HCT116 (cell line): ENCODE results near the gene MAP3K20. TPM values are rescaled to one million over a fixed set of nuclear protein-coding genes. Genes with fewer than 3 reads are reported as not detected.

ENCODE experiments used
- ATAC-seq: fragments of 200-7000 bp; cut with Tn5 transposase; 2 replicates; pipeline ENCODE4 v1.9.1; 2020; ENCODE audit warnings: mild to moderate bottlenecking, moderate library complexity
- BruUV-seq: library from RNA; stranded (reverse); fragments of 400-500 nt; replicated peaks from 2 replicates; lab custom pipeline; 2021; lab: Mats Ljungman, UMichigan
- CTCF ChIA-PET: fragments of 300-600 bp; sonication (Branson Sonifier 250); formaldehyde crosslinking; loops from one replicate; lab custom pipeline; 2021; ENCODE audit warnings: antibody characterized with exemption; lab: Charles Lee
- POLR2A ChIA-PET: fragments of 300-600, 350-600 bp; sonication (Branson Sonifier 250); formaldehyde crosslinking; loops from one replicate; lab custom pipeline; 2021; ENCODE audit warnings: antibody characterized with exemption; lab: Charles Lee
- RAD21 ChIA-PET, 2 experiments: fragments of 300-600 bp; sonication (Branson Sonifier 250); formaldehyde crosslinking; loops; one replicate each; lab custom pipeline; 2023; ENCODE audit warnings: low total read pairs in 2 of 2; ENCODE audit not compliant: uncharacterized antibody in 2 of 2, unreplicated experiment in 2 of 2, low non-redundant PET in 1 of 2; lab: Charles Lee
- DNase-seq: peaks from one replicate; pipeline ENCODE4 v3.0.0-alpha.2; 2010; ENCODE audit warnings: low read depth, low spot score
- H2AFZ ChIP-seq: fragments of 200-600 bp; shearing (Covaris generic), sonication (generic); 2 replicates; pipeline ENCODE4 v1.6.1; 2017; ENCODE audit warnings: low read depth, mixed run types, mixed read lengths, antibody characterized with exemption, low read length; ENCODE audit not compliant: poor library complexity, severe bottlenecking
- H3K27ac ChIP-seq: 2 replicates; pipeline ENCODE4 v1.5.1; 2012; ENCODE audit warnings: low read depth, low read length
- H3K27me3 ChIP-seq: fragments of 200-600 bp; sonication (generic); 2 replicates; pipeline ENCODE4 v1.6.1; 2016; ENCODE audit warnings: mixed run types, low read length, mixed read lengths; ENCODE audit not compliant: insufficient read depth
- H3K36me3 ChIP-seq, 2 experiments: fragments of 200-500 bp in 1 of 2; fragments of 200-600 bp in 1 of 2; sonication (Bioruptor generic) in 1 of 2; sonication (generic) in 1 of 2; 2 replicates each; pipeline versions ENCODE4 v1.5.1 to v1.6.1; 2014 to 2016; ENCODE audit warnings: low read length in 2 of 2, inconsistent platforms in 1 of 2, mixed read lengths in 1 of 2, mixed run types in 1 of 2; ENCODE audit not compliant: insufficient read depth in 2 of 2, control insufficient read depth in 1 of 2
- H3K4me1 ChIP-seq, 2 experiments: fragments of 200-600 bp in 1 of 2; sonication (generic) in 1 of 2; 2 replicates each; pipeline versions ENCODE4 v1.5.1 to v1.6.1; 2012 to 2017; ENCODE audit warnings: low read length in 2 of 2, inconsistent platforms in 1 of 2, mild to moderate bottlenecking in 1 of 2, mixed read lengths in 1 of 2, mixed run types in 1 of 2, moderate library complexity in 1 of 2; ENCODE audit not compliant: insufficient read depth in 2 of 2, control insufficient read depth in 1 of 2
- H3K4me2 ChIP-seq: fragments of 200-600 bp; sonication (generic); 2 replicates; pipeline ENCODE4 v1.6.1; 2017; ENCODE audit warnings: mixed run types, low read length, mixed read lengths
- H3K4me3 ChIP-seq, 2 experiments: fragments of 200-600 bp in 1 of 2; sonication (generic) in 1 of 2; replicated peaks in 1 of 2; 2 replicates each; pipeline ENCODE4 v1.5.1; 2011 to 2016; ENCODE audit warnings: low read length in 2 of 2, control low read depth in 1 of 2, low read depth in 1 of 2, mild to moderate bottlenecking in 1 of 2, mixed read lengths in 1 of 2, mixed run types in 1 of 2
- H3K79me2 ChIP-seq: fragments of 200-600 bp; sonication (generic); 2 replicates; pipeline ENCODE4 v1.6.1; 2017; ENCODE audit warnings: mild to moderate bottlenecking, mixed run types, low read length, moderate library complexity, mixed read lengths; ENCODE audit not compliant: insufficient read depth
- H3K9ac ChIP-seq: fragments of 200-600 bp; sonication (generic); 2 replicates; pipeline ENCODE4 v1.6.1; 2016; ENCODE audit warnings: low read length, mixed read lengths
- H3K9me2 ChIP-seq: fragments of 200-600 bp; sonication (generic), shearing (Covaris generic); 2 replicates; pipeline ENCODE4 v1.6.1; 2017; ENCODE audit warnings: mixed run types, mild to moderate bottlenecking, moderate library complexity; ENCODE audit not compliant: insufficient read depth
- H3K9me3 ChIP-seq, 2 experiments: fragments of 200-500 bp in 1 of 2; fragments of 200-600 bp in 1 of 2; sonication (Bioruptor generic) in 1 of 2; sonication (generic) in 1 of 2; 2 replicates each; pipeline ENCODE4 v1.6.1; 2014 to 2017; ENCODE audit warnings: low read length in 2 of 2, mixed read lengths in 2 of 2, inconsistent platforms in 1 of 2, low read depth in 1 of 2, mild to moderate bottlenecking in 1 of 2, mixed run types in 1 of 2, moderate library complexity in 1 of 2; ENCODE audit not compliant: control insufficient read depth in 1 of 2, insufficient read depth in 1 of 2
- H4K20me1 ChIP-seq: fragments of 200-600 bp; sonication (generic), shearing (Covaris generic); 2 replicates; pipeline ENCODE4 v1.6.1; 2017; ENCODE audit warnings: mixed run types, mild to moderate bottlenecking, moderate library complexity; ENCODE audit not compliant: insufficient read depth
- CBX3 ChIP-seq: IDR thresholded peaks from 2 replicates; pipeline ENCODE4 v1.6.1; 2012; ENCODE audit warnings: low read depth
- CEBPB ChIP-seq: IDR thresholded peaks from 2 replicates; pipeline ENCODE4 v1.6.1; 2012; ENCODE audit warnings: low read depth
- EGR1 ChIP-seq: IDR thresholded peaks from 2 replicates; pipeline ENCODE4 v1.6.1; 2012; ENCODE audit warnings: low read depth
- ELF1 ChIP-seq: IDR thresholded peaks from 2 replicates; pipeline ENCODE4 v1.6.1; 2012; ENCODE audit warnings: low read depth, borderline replicate concordance
- EZH2 ChIP-seq: fragments of 200-600 bp; sonication (generic); IDR thresholded peaks from 2 replicates; pipeline ENCODE4 v1.6.1; 2017; ENCODE audit warnings: antibody characterized with exemption, mixed run types
- FOSL1 ChIP-seq: IDR thresholded peaks from 2 replicates; pipeline ENCODE4 v1.6.1; 2012; ENCODE audit warnings: low read depth
- POLR2A ChIP-seq: IDR thresholded peaks from 2 replicates; pipeline ENCODE4 v1.7.0; 2011; ENCODE audit warnings: borderline replicate concordance; ENCODE audit not compliant: insufficient read depth, insufficient read length; ENCODE audit errors: extremely low read depth
- RAD21 ChIP-seq: IDR thresholded peaks from 2 replicates; pipeline ENCODE4 v1.6.1; 2012; ENCODE audit warnings: low read depth, mild to moderate bottlenecking
- REST ChIP-seq: IDR thresholded peaks from 2 replicates; pipeline ENCODE4 v1.6.1; 2012; ENCODE audit warnings: low read depth
- SIN3A ChIP-seq: IDR thresholded peaks from 2 replicates; pipeline ENCODE4 v1.6.1; 2012; ENCODE audit warnings: low read depth
- SP1 ChIP-seq: IDR thresholded peaks from 2 replicates; pipeline ENCODE4 v1.6.1; 2012; ENCODE audit warnings: low read depth
- SRF ChIP-seq: IDR thresholded peaks from 2 replicates; pipeline ENCODE4 v1.6.1; 2012; ENCODE audit warnings: low read depth
- TCF7L2 ChIP-seq: IDR thresholded peaks from 2 replicates; pipeline ENCODE4 v1.7.0; 2011; ENCODE audit warnings: borderline replicate concordance, inconsistent platforms; ENCODE audit not compliant: insufficient read depth, insufficient read length; ENCODE audit errors: extremely low read depth
- YY1 ChIP-seq: IDR thresholded peaks from 2 replicates; pipeline ENCODE4 v1.6.1; 2011; ENCODE audit warnings: low read length, low read depth, moderate library complexity, mild to moderate bottlenecking; ENCODE audit not compliant: insufficient replicate concordance; ENCODE audit errors: extremely low read depth
- ZBTB33 ChIP-seq: IDR thresholded peaks from 2 replicates; pipeline ENCODE4 v1.6.1; 2011; ENCODE audit warnings: mild to moderate bottlenecking, low read length, moderate library complexity; ENCODE audit not compliant: insufficient replicate concordance; ENCODE audit errors: extremely low read depth
- ZFX ChIP-seq: fragments of 450-650 bp; IDR thresholded peaks from 2 replicates; pipeline ENCODE4 v1.6.1; 2017
- intact Hi-C: fragments of 100-400 bp; cut with micrococcal nuclease; formaldehyde crosslinking; loops from 2 replicates; pipeline ENCODE4 v1.10.0; 2022
- total RNA-seq: library from RNA; stranded (reverse); gene quantifications from one replicate; pipeline ENCODE4 v1.2.1, GENCODE V29; 2021; ENCODE audit not compliant: unreplicated experiment

MAP3K20 gene
- total RNA-seq, 1 experiment from 2014 or later: 40.0 TPM

GRCh38 chr2:173094731-173095130 lies 19.1 kb downstream of the MAP3K20 start:
- Histone ChIP-seq H4K20me1 (no peaks in the 10 kb centered on the region), H3K9me2 (no peaks in the 10 kb centered on the region), H3K4me2 (no peak overlapping the region), H3K36me3 (peaks cover 0 to 4% of the 10 kb centered on the region in 2 experiments; a peak in 1 of 4 replicates), H3K4me3 (no peak overlapping the region), H3K27ac (no peak overlapping the region), H3K9me3 (no peaks in the 10 kb centered on the region), H3K79me2 (peaks cover 27% of the 10 kb centered on the region; the same call in 1 of the 2 replicates), H2AFZ (no peak overlapping the region), H3K27me3 (no peaks in the 10 kb centered on the region), H3K9ac (no peak overlapping the region), H3K4me1 (no peaks in the 10 kb centered on the region)
- ChIA-PET RAD21 (no interaction called here), CTCF (no interaction called here), POLR2A (no interaction called here)
- BruUV-seq: no TSS peak
- intact Hi-C loops: no loop called here
- no peak for DNase-seq
- TF ChIP-seq CEBPB (no peak), POLR2A (no peak), RAD21 (no peak), SIN3A (no peak), SP1 (no peak), EGR1 (no peak)
- ATAC-seq: no peak

- Histone ChIP-seq H4K20me1 (no peaks in the 10 kb centered on the region), H3K36me3 (peaks cover 0 to 4% of the 10 kb centered on the region in 2 experiments; a peak in 1 of 4 replicates), H3K4me3 (no peak overlapping the region), H2AFZ (no peak overlapping the region), H3K27ac (no peak overlapping the region), H3K9me3 (no peaks in the 10 kb centered on the region), H3K4me1 (no peaks in the 10 kb centered on the region), H3K9ac (no peak overlapping the region), H3K4me2 (no peak overlapping the region), H3K27me3 (no peaks in the 10 kb centered on the region), H3K79me2 (peaks cover 23% of the 10 kb centered on the region; the same call in 1 of the 2 replicates), H3K9me2 (no peaks in the 10 kb centered on the region)
- POLR2A ChIA-PET: no interaction called here
- TF ChIP-seq EGR1 (no peak), ELF1 (no peak), RAD21 (no peak), YY1 (no peak), CEBPB (no peak), ZFX (no peak), CBX3 (no peak), SRF (no peak), SP1 (no peak), FOSL1 (no peak), ZBTB33 (no peak), SIN3A (no peak), REST (no peak), EZH2 (no peak), TCF7L2 (no peak), POLR2A (no peak)
- DNase-seq (no peak), ATAC-seq (no peak)
- intact Hi-C loops: no loop called here
- RAD21 ChIA-PET: no interaction called here
- BruUV-seq: no TSS peak
- CTCF ChIA-PET: no interaction called here
Observed at GRCh38 chr2:173095356-173095755, 19.7 kb downstream of the MAP3K20 start.
